Fibroblast of skin of right quadriceps (primary cell): ENCODE results near the gene YEATS2.
A peak's percentile ranks its signal among the peaks of the same experiment; 100 is the strongest.

Source experiments
- DNase-seq: peaks from one replicate; pipeline ENCODE4 v3.0.0-alpha.2; 2013

The YEATS2 gene

GRCh38 chr3:183815563-183815940 is 118.0 kb downstream of the YEATS2 start:
- DNase-seq: no peak

DNA sequence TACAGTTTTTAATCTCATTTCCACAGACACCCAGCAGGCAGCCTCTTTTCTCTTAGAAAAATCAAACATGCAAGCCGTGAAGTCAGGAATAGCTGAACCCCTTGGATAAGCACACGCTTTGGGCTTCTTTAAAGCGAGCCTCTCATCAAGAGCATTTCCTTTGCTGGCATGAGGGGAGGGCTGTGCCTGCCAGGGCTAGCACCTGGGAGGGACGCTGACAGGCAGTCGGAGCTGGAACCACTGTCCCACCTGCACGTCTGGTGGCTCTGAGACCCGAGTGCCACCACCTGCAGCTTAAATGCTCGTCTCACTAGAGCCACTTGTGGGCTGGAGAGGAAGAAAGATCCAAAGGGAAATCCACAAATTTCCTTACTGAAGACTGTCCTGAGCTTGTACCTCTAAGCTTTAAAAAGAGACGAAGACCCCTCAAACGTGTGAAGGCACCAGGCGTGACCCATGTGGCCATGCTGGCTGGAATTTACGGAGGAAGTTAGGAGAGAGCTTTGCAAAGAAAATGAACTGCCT is 118.4 kb downstream of the YEATS2 start:
- DNase-seq: no peak

- DNase-seq: no peak
Observed at GRCh38 chr3:183816681-183817510, 119.3 kb downstream of the YEATS2 start.

- DNase-seq: no peak
Observed at GRCh38 chr3:183817639-183818038, 120.0 kb downstream of the YEATS2 start.

- DNase-seq: no peak
Observed at GRCh38 chr3:183818041-183818620, 120.5 kb downstream of the YEATS2 start.

DNA sequence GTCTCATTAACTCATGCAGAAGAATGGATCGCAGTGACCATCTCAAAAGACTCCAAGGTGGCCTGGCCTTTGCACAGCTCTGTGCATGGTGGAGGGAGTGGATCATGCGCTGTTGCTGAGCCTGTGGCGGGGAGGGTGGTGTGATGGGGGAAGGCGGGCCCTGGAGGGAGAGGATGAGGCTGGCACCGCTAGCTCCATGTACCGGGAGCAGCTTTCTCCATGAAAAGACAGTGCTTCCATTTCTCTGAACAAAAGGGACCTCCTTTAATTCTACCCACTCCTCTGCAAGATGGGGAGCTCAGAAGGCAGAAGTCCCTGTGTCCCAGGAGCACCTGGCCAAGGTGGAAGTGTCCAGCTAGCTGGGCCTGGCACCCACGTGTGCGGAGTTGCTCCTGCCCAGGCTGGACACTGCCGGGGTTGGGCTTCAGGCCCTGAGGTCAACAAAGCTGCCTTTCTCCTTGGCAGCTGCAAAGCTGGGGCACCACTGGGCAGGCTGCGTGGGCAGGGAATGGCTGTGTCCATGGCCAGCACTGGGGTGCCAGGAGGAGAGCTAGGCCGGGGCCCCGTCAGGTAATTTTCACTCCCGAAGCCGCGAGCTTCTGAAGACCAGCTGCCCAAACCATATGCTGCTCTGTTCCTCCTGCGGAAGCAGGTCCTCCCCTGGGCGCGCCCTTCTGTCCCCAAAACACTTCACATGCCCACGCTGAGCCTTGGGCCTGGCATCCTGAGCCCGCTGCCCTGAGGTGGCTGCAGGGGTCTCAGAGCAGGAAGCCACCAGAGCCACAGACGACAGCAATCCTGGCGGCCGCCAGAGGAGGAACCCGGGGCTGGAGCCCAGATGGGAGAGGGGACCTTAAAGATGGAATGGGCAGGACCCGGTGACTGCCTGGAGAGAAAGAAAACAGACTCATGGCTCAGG is 121.4 kb downstream of the YEATS2 start:
- no peak for DNase-seq

- no peak for DNase-seq
Observed at GRCh38 chr3:183819831-183820230, 122.2 kb downstream of the YEATS2 start.

DNA sequence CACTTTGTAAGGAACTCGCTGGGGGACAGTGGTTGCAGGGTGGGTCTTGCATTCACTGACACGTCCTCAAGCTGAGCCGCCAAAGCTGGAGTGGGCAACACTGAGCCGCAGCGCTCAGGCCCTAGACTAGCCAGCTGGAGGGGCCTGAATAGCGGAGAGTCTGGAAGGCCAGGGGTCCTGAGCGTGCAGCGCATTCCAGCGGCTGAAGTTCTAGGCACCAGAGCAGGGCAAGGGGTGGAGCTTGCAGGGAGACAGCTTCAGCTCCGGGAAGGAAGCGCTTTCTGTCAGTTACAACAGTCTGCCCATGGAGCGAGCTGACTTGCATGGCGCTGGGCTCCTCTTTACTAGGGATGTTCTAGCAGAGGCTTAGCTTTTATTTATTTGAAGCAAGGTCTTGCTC is 125.0 kb downstream of the YEATS2 start:
- DNase-seq: no peak

DNA sequence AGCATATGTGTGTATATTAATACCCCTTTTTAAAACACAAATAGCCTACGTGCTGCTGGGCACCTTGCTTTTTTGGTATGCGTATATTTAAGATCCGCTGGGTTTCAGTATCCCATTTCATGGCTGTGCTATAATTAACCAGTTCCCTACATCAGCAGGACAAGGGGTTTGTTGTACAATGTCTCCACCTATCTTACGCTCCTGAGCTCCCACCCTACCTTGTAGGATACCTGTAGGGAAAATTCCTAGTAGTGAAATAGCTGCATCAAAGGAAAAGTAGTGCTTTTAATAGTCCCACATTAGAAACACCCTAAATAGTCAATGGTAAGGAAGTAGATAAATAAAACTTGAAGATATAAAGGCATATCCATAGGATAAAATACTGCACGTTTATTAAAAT is 126.4 kb downstream of the YEATS2 start:
- DNase-seq: no peak

GRCh38 chr3:183824761-183825455 is 127.3 kb downstream of the YEATS2 start:
- no peak for DNase-seq

- DNase-seq: peak; percentile 64
Observed at GRCh38 chr3:183825456-183826161, 128.0 kb downstream of the YEATS2 start, which contains the start of gene MAP6D1. Gene MAP6D1, minus strand, starts transcription at chr3:183825577. Its CDS starts 30 bp downstream, at chr3:183825547.

DNA sequence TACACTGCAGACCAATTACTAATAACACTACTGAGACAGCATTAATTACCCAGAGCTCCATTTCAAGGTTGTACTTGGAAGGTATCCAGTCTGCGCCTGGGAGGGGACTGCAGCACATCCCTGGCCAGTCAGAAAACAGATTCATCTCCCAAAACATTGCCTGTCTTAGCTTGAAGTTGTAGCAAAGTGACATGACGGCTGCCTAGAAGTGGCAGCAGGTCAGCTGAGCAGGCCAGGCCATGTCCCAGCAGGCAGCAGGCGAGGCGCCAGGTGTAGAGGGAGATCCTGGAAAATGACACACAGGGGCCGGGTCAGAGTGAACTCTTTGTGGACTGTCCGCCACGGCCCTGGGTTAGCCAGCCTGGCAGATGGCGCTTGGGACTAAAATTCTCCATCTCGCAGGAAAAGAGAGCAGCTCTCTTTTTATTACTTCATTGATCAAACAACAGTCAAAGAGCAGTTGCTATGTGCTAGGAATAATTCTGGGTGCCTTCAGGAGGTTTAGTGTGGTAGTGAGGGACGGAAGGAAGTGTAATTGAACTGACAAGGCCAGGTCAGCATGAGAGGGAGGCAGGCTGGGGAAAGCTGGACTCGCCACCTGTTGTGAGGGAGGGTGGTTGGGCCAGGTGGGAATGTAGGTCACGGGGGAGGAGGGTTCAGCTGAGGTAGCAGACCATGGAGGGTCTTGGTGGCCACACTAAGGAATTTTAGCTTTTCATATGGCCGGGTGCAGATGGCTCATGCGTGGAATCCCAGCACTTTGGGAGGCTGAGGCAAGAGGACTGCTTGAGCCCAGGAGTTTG is 129.1 kb downstream of the YEATS2 start:
- DNase-seq: no peak

- no peak for DNase-seq
Observed at GRCh38 chr3:183827809-183828537, 130.4 kb downstream of the YEATS2 start.

DNA sequence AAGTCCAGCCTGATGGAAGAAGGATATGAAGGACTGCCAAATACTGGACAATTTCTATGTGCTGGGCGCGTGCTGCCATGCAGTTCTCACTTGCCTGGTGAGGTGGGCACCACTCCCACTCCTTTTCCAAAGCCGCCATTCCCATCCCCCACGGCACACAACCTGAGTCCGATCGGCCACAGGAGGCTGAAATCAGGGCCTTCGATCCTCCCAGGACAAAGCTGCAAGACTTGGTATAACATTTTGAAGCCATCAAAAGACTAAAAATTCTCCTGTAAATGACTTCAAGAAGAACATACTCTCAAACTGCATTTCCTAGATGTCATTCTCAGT is 130.9 kb downstream of the YEATS2 start:
- DNase-seq: no peak

DNA sequence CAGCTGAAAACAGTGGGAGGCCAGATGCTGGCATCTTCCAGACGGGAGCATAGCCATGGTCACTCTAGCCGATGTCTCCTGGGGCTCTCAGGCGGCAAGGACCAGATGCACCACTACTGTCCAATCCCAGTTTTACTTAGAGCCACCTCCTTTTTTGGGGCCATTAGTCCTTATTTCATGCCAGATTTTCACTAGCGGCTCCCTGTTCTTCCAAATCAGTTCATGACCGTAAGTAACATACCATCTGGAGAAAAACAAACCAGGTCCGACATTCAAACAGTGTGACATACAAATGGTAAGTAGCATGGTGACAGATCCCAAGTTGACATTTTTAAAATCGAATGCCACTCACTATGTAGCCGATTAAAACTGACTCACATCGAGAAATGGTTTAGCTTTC is 131.9 kb downstream of the YEATS2 start:
- DNase-seq: no peak

DNA sequence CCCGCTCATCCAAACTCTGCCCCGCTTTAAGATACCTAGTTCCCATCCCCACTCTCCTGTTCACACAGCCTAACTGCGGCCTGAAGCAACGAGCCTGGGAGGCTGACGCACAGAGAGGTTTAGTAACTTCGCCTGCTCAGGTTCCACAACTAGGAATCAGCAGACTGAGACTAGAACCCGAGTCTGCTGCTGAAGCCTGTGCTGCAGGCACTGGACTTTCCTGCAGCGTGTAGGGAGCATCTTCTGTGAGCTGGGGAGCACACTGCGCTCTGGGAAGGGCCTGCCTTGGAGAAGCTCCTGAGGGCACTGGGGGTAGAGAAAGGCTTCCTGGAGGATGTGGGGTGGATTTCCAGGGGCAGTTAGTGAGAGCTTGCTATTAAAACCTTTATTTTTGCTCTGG is 132.6 kb downstream of the YEATS2 start:
- DNase-seq: no peak

GRCh38 chr3:183833516-183833915 is 135.9 kb downstream of the YEATS2 start:
- DNase-seq: no peak

- no peak for DNase-seq
Observed at GRCh38 chr3:183837390-183837789, 139.8 kb downstream of the YEATS2 start.

DNA sequence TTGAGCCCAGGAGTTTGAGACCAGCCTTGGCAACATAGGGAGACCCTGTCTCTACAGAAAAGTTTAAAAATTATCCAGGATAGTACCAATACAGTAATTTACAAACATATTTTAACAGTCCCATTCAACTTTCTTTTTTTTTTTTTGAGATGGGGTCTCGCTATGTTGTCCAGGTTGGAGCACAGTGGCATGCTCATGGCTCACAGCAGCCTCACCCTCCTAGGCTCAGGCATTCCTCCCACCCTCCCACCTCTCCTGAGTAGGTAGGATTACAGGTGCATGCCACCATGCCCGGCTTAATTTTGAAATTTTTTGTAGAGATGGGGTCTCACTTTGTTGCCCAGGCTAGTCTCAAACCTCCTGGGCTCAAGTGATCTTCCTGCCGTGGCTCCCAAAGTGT is 140.3 kb downstream of the YEATS2 start:
- no peak for DNase-seq

GRCh38 chr3:183839751-183840150 is 142.2 kb downstream of the YEATS2 start:
- DNase-seq: no peak
